Body of pancreas (tissue), 4 donors: ENCODE results near the gene ZFP30. TPM values are rescaled to one million over a fixed set of nuclear protein-coding genes. Genes with fewer than 3 reads are reported as not detected.
A peak's percentile ranks its signal among the peaks of the same experiment; 100 is the strongest.

ENCODE experiments used
- ATAC-seq: fragments of 150-250 bp; one replicate; pipeline ENCODE4 v1.9.1; 2016
- DNase-seq, 4 donors: peaks; one replicate each; pipeline ENCODE4 v3.0.0-alpha.2; 2019
- H3K27ac ChIP-seq, 4 donors: fragments of 200-600 bp; sonication (generic); 1 replicate in 3 of 4; 2 replicates in 1 of 4; pipeline versions ENCODE4 v1.5.1 to v1.6.1; 2016 to 2019; ENCODE audit warnings: mild to moderate bottlenecking in 1 of 4, mixed read lengths in 1 of 4, moderate library complexity in 1 of 4
- H3K27me3 ChIP-seq, 2 donors: fragments of 200-600 bp; sonication (generic); one replicate each; pipeline ENCODE4 v1.6.0; 2016; ENCODE audit warnings: mild to moderate bottlenecking in 1 of 2
- H3K36me3 ChIP-seq, 2 donors: fragments of 200-600 bp; sonication (generic); replicated peaks in 1 of 2; 2 replicates each; pipeline ENCODE4 v1.5.1; 2016; ENCODE audit warnings: low read depth in 2 of 2; ENCODE audit not compliant: insufficient read depth in 1 of 2
- H3K4me1 ChIP-seq: fragments of 200-600 bp; sonication (generic); one replicate; pipeline ENCODE4 v1.6.0; 2016
- H3K4me3 ChIP-seq, 2 donors: fragments of 200-600 bp; sonication (generic); 1 replicate in 1 of 2; 2 replicates in 1 of 2; pipeline ENCODE4 v1.5.1; 2016 to 2019
- H3K9me3 ChIP-seq, 3 donors: fragments of 200-600 bp; sonication (generic); 1 replicate in 2 of 3; 2 replicates in 1 of 3; pipeline ENCODE4 v1.5.1; 2016
- POLR2A ChIP-seq, 3 donors: fragments of 450-650 bp; IDR thresholded peaks; one replicate each; pipeline ENCODE4 v1.6.1; 2016; ENCODE audit warnings: antibody characterized with exemption in 3 of 3, mild to moderate bottlenecking in 2 of 3
- WGBS, 2 donors: methylation state at CpG; one replicate each; pipeline ENCODE4 v1.1.5; 2017; 5-methylcytosine and 5-hydroxymethylcytosine counted together
- intact Hi-C: fragments of 100-400 bp; cut with DNase I; formaldehyde crosslinking; loops from one replicate; pipeline ENCODE4 v1.15.1; 2023
- total RNA-seq, 2 donors: library from RNA; depleted of rRNA; stranded (reverse); fragments of >200 nt; gene quantifications; one replicate each; pipeline ENCODE4 v1.1.0, GENCODE V29; 2016
- TF ChIP-seq, protein P1 (sequence below), 7 experiments: fragments of 450-650 bp in 4 of 7; fragments of 200-600 bp in 3 of 7; sonication (generic) in 3 of 7; IDR thresholded peaks; one replicate each; pipeline ENCODE4 v1.5.1; 2016 to 2019; ENCODE audit warnings: antibody characterized with exemption in 7 of 7

Gene ZFP30
- total RNA-seq, 2 donors from 2014 or later = 7.5 to 27.0 TPM

- intact Hi-C loops = loop anchor here (10.0 kb wide), 1 partner anchor 61 kb away; the partner anchor contains the start of genes ZNF540 and ZNF571
- Histone ChIP-seq H3K36me3 (no peaks in the 10 kb centered on the region), H3K9me3 (no peaks in the 10 kb centered on the region), H3K4me3 (peak overlapping the region; percentile 47 to 87), H3K27ac (peak overlapping the region; percentile 60 to 94 (median 80)), H3K4me1 (peaks cover 12% of the 10 kb centered on the region), H3K27me3 (no peaks in the 10 kb centered on the region)
- TF ChIP-seq POLR2A (IDR thresholded peaks at IDR 0.05) = peak in 1 of 3 donors; percentile 46
- TF ChIP-seq, protein P1, sequence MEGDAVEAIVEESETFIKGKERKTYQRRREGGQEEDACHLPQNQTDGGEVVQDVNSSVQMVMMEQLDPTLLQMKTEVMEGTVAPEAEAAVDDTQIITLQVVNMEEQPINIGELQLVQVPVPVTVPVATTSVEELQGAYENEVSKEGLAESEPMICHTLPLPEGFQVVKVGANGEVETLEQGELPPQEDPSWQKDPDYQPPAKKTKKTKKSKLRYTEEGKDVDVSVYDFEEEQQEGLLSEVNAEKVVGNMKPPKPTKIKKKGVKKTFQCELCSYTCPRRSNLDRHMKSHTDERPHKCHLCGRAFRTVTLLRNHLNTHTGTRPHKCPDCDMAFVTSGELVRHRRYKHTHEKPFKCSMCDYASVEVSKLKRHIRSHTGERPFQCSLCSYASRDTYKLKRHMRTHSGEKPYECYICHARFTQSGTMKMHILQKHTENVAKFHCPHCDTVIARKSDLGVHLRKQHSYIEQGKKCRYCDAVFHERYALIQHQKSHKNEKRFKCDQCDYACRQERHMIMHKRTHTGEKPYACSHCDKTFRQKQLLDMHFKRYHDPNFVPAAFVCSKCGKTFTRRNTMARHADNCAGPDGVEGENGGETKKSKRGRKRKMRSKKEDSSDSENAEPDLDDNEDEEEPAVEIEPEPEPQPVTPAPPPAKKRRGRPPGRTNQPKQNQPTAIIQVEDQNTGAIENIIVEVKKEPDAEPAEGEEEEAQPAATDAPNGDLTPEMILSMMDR (IDR thresholded peaks at IDR 0.05) = peak in 1 of 7 experiments; percentile 13
- peak; percentile 79 to 86 (median 84) for DNase-seq
- ATAC-seq = peak; percentile 83
- 0 to 1% methylated on average over 13 to 57 of the region's 57 CpGs for WGBS, 2 donors
These were observed 565 bp upstream of the ZFP30 start for GRCh38 chr19:37655689-37656371.

- WGBS, 2 donors = 0 to 1% methylated on average over 8 to 40 of the region's 40 CpGs
- intact Hi-C loops = loop anchor here (10.0 kb wide), 1 partner anchor 60 kb away; the partner anchor contains the start of genes ZNF540 and ZNF571
- TF ChIP-seq POLR2A (IDR thresholded peaks at IDR 0.05) = no peak
- TF ChIP-seq, protein P1 (IDR thresholded peaks at IDR 0.05) = no peak
- H3K27ac ChIP-seq = peak overlapping the region; percentile 60 to 94 (median 80)
- DNase-seq (peak in 3 of 4 donors; percentile 3 to 53 (median 16)), ATAC-seq (peak; percentile 38)
- H3K9me3 ChIP-seq = no peaks in the 10 kb centered on the region
- H3K4me3 ChIP-seq = peak overlapping the region; percentile 47 to 87
- H3K4me1 ChIP-seq = peaks cover 12% of the 10 kb centered on the region
- no peaks in the 10 kb centered on the region for H3K36me3 ChIP-seq
- H3K27me3 ChIP-seq = no peaks in the 10 kb centered on the region
These were observed 500 bp downstream of the ZFP30 start for GRCh38 chr19:37654629-37655300.

GRCh38 chr19:37654118-37654517 lies 1.1 kb downstream of the ZFP30 start:
- no peak for DNase-seq
- intact Hi-C loops = loop anchor here (10.0 kb wide), 1 partner anchor 59 kb away; the partner anchor contains the start of genes ZNF540 and ZNF571
- peak overlapping the region in 3 of 4 donors; percentile 71 to 94 (median 90) for H3K27ac ChIP-seq

GRCh38 chr19:37635076-37636056 lies 19.9 kb downstream of the ZFP30 start:
- 92 to 97% methylated on average over 11 of the region's 11 CpGs for WGBS, 2 donors
- Histone ChIP-seq H3K4me3 (no peak overlapping the region), H3K9me3 (peaks cover 0 to 64% (median 11%) of the 10 kb centered on the region in 3 donors)

More at GRCh38 chr19:37654118-37654517, 1.1 kb downstream of the ZFP30 start:
- TF ChIP-seq, protein P1 (IDR thresholded peaks at IDR 0.05) = no peak
- ATAC-seq = no peak
- peak overlapping the region in 1 of 2 donors; percentile 87 for H3K4me3 ChIP-seq
- H3K36me3 ChIP-seq = no peaks in the 10 kb centered on the region
- H3K4me1 ChIP-seq = peaks cover 12% of the 10 kb centered on the region
- WGBS, 2 donors = 2 to 4% methylated on average over 5 of the region's 5 CpGs
- H3K9me3 ChIP-seq = no peaks in the 10 kb centered on the region
- no peaks in the 10 kb centered on the region for H3K27me3 ChIP-seq

More at GRCh38 chr19:37635076-37636056, 19.9 kb downstream of the ZFP30 start:
- no peaks in the 10 kb centered on the region for H3K27me3 ChIP-seq
- DNase-seq = no peak
- no peak for ATAC-seq
- TF ChIP-seq, protein P1 (IDR thresholded peaks at IDR 0.05) = no peak
- TF ChIP-seq POLR2A (IDR thresholded peaks at IDR 0.05) = no peak
- no peaks in the 10 kb centered on the region for H3K4me1 ChIP-seq
- H3K36me3 ChIP-seq = peaks cover 8 to 10% of the 10 kb centered on the region in 2 donors
- intact Hi-C loops = no loop called here
- no peak overlapping the region for H3K27ac ChIP-seq
